K562 (cell line): Measurements from ENCODE around the gene LHCGR. TPM values are rescaled to one million over a fixed set of nuclear protein-coding genes. Genes with fewer than 3 reads are reported as not detected.

ENCODE experiments used
- ATAC-seq: fragments of 200-7000 bp; cut with Tn5 transposase; 3 replicates; pipeline ENCODE4 v1.9.1; 2020; ENCODE audit warnings: moderate library complexity
- BruUV-seq: library from RNA; stranded (reverse); fragments of 400-500 nt; replicated peaks from 2 replicates; lab custom pipeline; 2021; lab: Mats Ljungman, UMichigan
- CTCF ChIA-PET: fragments of 300-600 bp; formaldehyde crosslinking; extraction: SDS; loops from one replicate; lab custom pipeline; 2021; ENCODE audit warnings: low intra/inter-chr PET ratio; lab: Yijun Ruan, JAX
- POLR2A ChIA-PET: fragments of 300-600, 350-650 bp; sonication (Branson Sonifier 250); formaldehyde crosslinking; extraction: SDS; loops from one replicate; lab custom pipeline; 2021; ENCODE audit warnings: antibody characterized with exemption, inconsistent platforms; lab: Yijun Ruan, JAX
- DNase-seq, 4 experiments: peaks; one replicate each; pipeline versions ENCODE4 v3.0.0 to v3.0.0-alpha.2; 2011 to 2018; ENCODE audit warnings: low spot score in 3 of 4, mixed read lengths in 3 of 4; ENCODE audit errors: extremely low read depth in 1 of 4
- FAIRE-seq: peaks from 2 replicates; lab custom pipeline; 2011; peaks lifted over from hg19 to GRCh38; lab: Jason Lieb, UNC
- H2AFZ ChIP-seq: 2 replicates; pipeline ENCODE4 v1.6.0; 2011; ENCODE audit warnings: low read depth, low read length, control low read depth, inconsistent platforms
- H3K27ac ChIP-seq: fragments of 200-600 bp; 3 replicates; pipeline ENCODE4 v1.8.0; 2011; ENCODE audit warnings: low read depth, mild to moderate bottlenecking, control low read depth, inconsistent platforms, low read length, moderate library complexity, mixed read lengths; ENCODE audit errors: extremely low read depth
- H3K27me3 ChIP-seq, 2 experiments: fragments of 300-600 bp in 1 of 2; 2 replicates in 1 of 2; 3 replicates in 1 of 2; pipeline versions ENCODE4 v1.6.0 to v1.8.0; 2011; ENCODE audit warnings: inconsistent platforms in 2 of 2, low read length in 2 of 2, mild to moderate bottlenecking in 1 of 2, mixed read lengths in 1 of 2, moderate library complexity in 1 of 2; ENCODE audit not compliant: control insufficient read depth in 2 of 2, insufficient read depth in 2 of 2
- H3K36me3 ChIP-seq: fragments of 300-600 bp; 3 replicates; pipeline ENCODE4 v1.8.0; 2011; ENCODE audit warnings: mild to moderate bottlenecking, low read length, inconsistent platforms; ENCODE audit not compliant: control insufficient read depth, insufficient read depth
- H3K4me1 ChIP-seq, 2 experiments: fragments of 200-600 bp in 1 of 2; replicated peaks in 1 of 2; 2 replicates in 1 of 2; 3 replicates in 1 of 2; pipeline versions ENCODE4 v1.5.1 to v1.8.0; 2011; ENCODE audit warnings: inconsistent platforms in 2 of 2, low read length in 2 of 2, mild to moderate bottlenecking in 1 of 2, mixed read lengths in 1 of 2, moderate library complexity in 1 of 2; ENCODE audit not compliant: control insufficient read depth in 2 of 2, insufficient read depth in 2 of 2
- H3K4me2 ChIP-seq: 2 replicates; pipeline ENCODE4 v1.6.1; 2011; ENCODE audit warnings: low read length, control low read depth, inconsistent platforms, mixed read lengths; ENCODE audit not compliant: insufficient read depth
- H3K4me3 ChIP-seq: fragments of 200-600 bp; sonication (generic), shearing (Covaris generic); 2 replicates; pipeline ENCODE4 v1.5.1; 2016; ENCODE audit warnings: control low read depth, inconsistent platforms
- H3K79me2 ChIP-seq: fragments of 200-600 bp; 3 replicates; pipeline ENCODE4 v1.8.0; 2011; ENCODE audit warnings: low read length, inconsistent platforms; ENCODE audit not compliant: control insufficient read depth, insufficient read depth
- H3K9ac ChIP-seq, 2 experiments: 2 replicates each; pipeline versions ENCODE4 v1.6.0 to v1.6.1; 2011; ENCODE audit warnings: low read depth in 2 of 2, low read length in 2 of 2, control low read depth in 1 of 2, inconsistent platforms in 1 of 2, mild to moderate bottlenecking in 1 of 2, mixed read lengths in 1 of 2; ENCODE audit not compliant: insufficient read depth in 1 of 2
- H3K9me1 ChIP-seq: one replicate; pipeline ENCODE4 v1.6.0; 2011; ENCODE audit warnings: inconsistent platforms, mild to moderate bottlenecking, low read length, moderate library complexity; ENCODE audit not compliant: control insufficient read depth, insufficient read depth
- H3K9me3 ChIP-seq: replicated peaks from 2 replicates; pipeline ENCODE4 v1.5.1; 2011; ENCODE audit warnings: low read depth, low read length, inconsistent platforms; ENCODE audit not compliant: control insufficient read depth, insufficient read depth
- H4K20me1 ChIP-seq: replicated peaks from 2 replicates; pipeline ENCODE4 v1.6.1; 2011; ENCODE audit warnings: low read length, inconsistent platforms, mixed read lengths; ENCODE audit not compliant: control insufficient read depth, insufficient read depth
- FOXO4 ChIP-seq: fragments of 450-650 bp; formaldehyde crosslinking; IDR thresholded peaks from 2 replicates; pipeline ENCODE4 v1.4.0; 2020; ENCODE audit warnings: mild to moderate bottlenecking, moderate library complexity
- IRF2 ChIP-seq: sonication (generic); formaldehyde crosslinking; IDR thresholded peaks from 2 replicates; pipeline ENCODE4 v1.8.1; 2022; ENCODE audit warnings: mild to moderate bottlenecking, missing genetic modification reagents
- MECOM ChIP-seq: fragments of 250-450 bp; sonication (Bioruptor Pico); IDR thresholded peaks from 2 replicates; pipeline ENCODE4 v1.8.0; 2022; ENCODE audit warnings: inconsistent platforms
- ZNF224 ChIP-seq: sonication (generic); formaldehyde crosslinking; IDR thresholded peaks from 2 replicates; pipeline ENCODE4 v1.8.0; 2022; ENCODE audit warnings: mild to moderate bottlenecking, missing genetic modification reagents
- ZNF740 ChIP-seq, 3 experiments: fragments of 200-800 bp in 1 of 3; sonication (Bioruptor generic) in 1 of 3; sonication (generic) in 1 of 3; formaldehyde crosslinking in 1 of 3; IDR thresholded peaks; 2 replicates each; pipeline versions ENCODE4 v1.6.1 to v1.8.0; 2016 to 2022; ENCODE audit warnings: mild to moderate bottlenecking in 2 of 3, missing compliant biosample characterization in 2 of 3, missing genetic modification characterization in 2 of 3, missing genetic modification reagents in 1 of 3
- WGBS: fragments of 100-300 bp; shearing (Covaris generic); methylation state at CpG from one replicate; pipeline ENCODE4 v1.1.6; 2016; ENCODE audit warnings: low coverage, mixed read lengths; ENCODE audit not compliant: insufficient coverage; ENCODE audit errors: missing lambda C conversion rate; 5-methylcytosine and 5-hydroxymethylcytosine counted together
- in situ Hi-C: fragments of 300-500 bp; cut with MboI; formaldehyde crosslinking; loops from 4 replicates; pipeline ENCODE4 v1.15.0; 2018; ENCODE audit warnings: inconsistent platforms, mixed read lengths
- intact Hi-C: fragments of 100-400 bp; cut with micrococcal nuclease; formaldehyde crosslinking; loops from 2 replicates; pipeline ENCODE4 v1.14.2; 2022
- polyA plus RNA-seq, 8 experiments: library from polyadenylated mRNA; depleted of rRNA in 4 of 8; stranded (reverse) in 5 of 8; unstranded in 3 of 8; fragments of >200 nt; fragmentation: Nextera tagmentation in 2 of 8; fragmentation: Illumina TruSeq in 1 of 8; extraction: Ambion mirVana in 2 of 8; extraction: Trizol in 1 of 8; gene quantifications; 2 replicates each; pipeline versions ENCODE4 v1.2.1 to v1.2.3, GENCODE V29; 2011 to 2014; ENCODE audit warnings: inconsistent platforms in 1 of 8, missing spikeins in 1 of 8
- total RNA-seq, 7 experiments: library from RNA; depleted of rRNA in 6 of 7; stranded (reverse); fragments of >200 nt in 6 of 7; fragmentation: Illumina TruSeq in 2 of 7; extraction: Trizol in 2 of 7; gene quantifications; 2 replicates each; pipeline versions ENCODE4 v1.2.1 to v1.2.3, GENCODE V29; 2011 to 2021; ENCODE audit warnings: low replicate concordance in 1 of 7

The LHCGR gene
- total and polyA plus RNA-seq, 9 of the 15 experiments (the other 6 are each of a cell fraction or from before 2014, with no cell fraction given) = not detected

GRCh38 chr2:48781366-48781765 lies 25.8 kb upstream of the LHCGR start:
- no peaks in the 10 kb centered on the region for H3K36me3 ChIP-seq
- no peaks in the 10 kb centered on the region for H3K79me2 ChIP-seq
- no peaks in the 10 kb centered on the region for H3K9me1 ChIP-seq
- ChIA-PET POLR2A (interaction anchor here (0.6 to 0.9 kb wide), 2 partner anchors 44 to 817 kb away, joined by 3 to 4 read pairs; no protein-coding TSS in a partner anchor), CTCF (no interaction called here)
- no peaks in the 10 kb centered on the region for H4K20me1 ChIP-seq
- 0% methylated on average over 1 of the region's 1 CpG for WGBS
- no peaks in the 10 kb centered on the region for H3K27me3 ChIP-seq
- intact Hi-C loops (no loop called here), in situ Hi-C loops (no loop called here)
- no peak overlapping the region for H3K4me2 ChIP-seq
- no peak for ATAC-seq
- no peak overlapping the region for H2AFZ ChIP-seq
- H3K9ac ChIP-seq = no peak overlapping the region
- TF ChIP-seq ZNF740 (CRISPR knock-in tag; IDR thresholded peaks at IDR 0.05) (no peak), ZNF740 (tag; IDR thresholded peaks at IDR 0.05) (no peak), MECOM (CRISPR knock-in tag) (no peak), FOXO4 (no peak), ZNF224 (CRISPR knock-in tag) (no peak), IRF2 (CRISPR knock-in tag) (no peak)
- H3K4me1 ChIP-seq = no peaks in the 10 kb centered on the region; a peak in 1 of 5 replicates
- H3K9me3 ChIP-seq = no peaks in the 10 kb centered on the region
- DNase-seq = no peak
- FAIRE-seq = no peak
- H3K4me3 ChIP-seq = no peak overlapping the region
- no TSS peak for BruUV-seq
- H3K27ac ChIP-seq = no peak overlapping the region
